Esophagus squamous epithelium (tissue), 4 donors: ENCODE data around the gene LSM4.

Source experiments
- POLR2A ChIP-seq, 4 donors: fragments of 450-650 bp; IDR thresholded peaks; one replicate each; pipeline ENCODE4 v1.6.1; 2017; ENCODE audit warnings: antibody characterized with exemption in 4 of 4, mild to moderate bottlenecking in 4 of 4, moderate library complexity in 3 of 4
- TF ChIP-seq, protein P1 (sequence below), 6 experiments: fragments of 450-650 bp in 4 of 6; fragments of 200-600 bp in 2 of 6; sonication (generic) in 2 of 6; IDR thresholded peaks; one replicate each; pipeline ENCODE4 v1.5.1; 2016 to 2019; ENCODE audit warnings: antibody characterized with exemption in 6 of 6, mild to moderate bottlenecking in 4 of 6, moderate library complexity in 4 of 6

DNA sequence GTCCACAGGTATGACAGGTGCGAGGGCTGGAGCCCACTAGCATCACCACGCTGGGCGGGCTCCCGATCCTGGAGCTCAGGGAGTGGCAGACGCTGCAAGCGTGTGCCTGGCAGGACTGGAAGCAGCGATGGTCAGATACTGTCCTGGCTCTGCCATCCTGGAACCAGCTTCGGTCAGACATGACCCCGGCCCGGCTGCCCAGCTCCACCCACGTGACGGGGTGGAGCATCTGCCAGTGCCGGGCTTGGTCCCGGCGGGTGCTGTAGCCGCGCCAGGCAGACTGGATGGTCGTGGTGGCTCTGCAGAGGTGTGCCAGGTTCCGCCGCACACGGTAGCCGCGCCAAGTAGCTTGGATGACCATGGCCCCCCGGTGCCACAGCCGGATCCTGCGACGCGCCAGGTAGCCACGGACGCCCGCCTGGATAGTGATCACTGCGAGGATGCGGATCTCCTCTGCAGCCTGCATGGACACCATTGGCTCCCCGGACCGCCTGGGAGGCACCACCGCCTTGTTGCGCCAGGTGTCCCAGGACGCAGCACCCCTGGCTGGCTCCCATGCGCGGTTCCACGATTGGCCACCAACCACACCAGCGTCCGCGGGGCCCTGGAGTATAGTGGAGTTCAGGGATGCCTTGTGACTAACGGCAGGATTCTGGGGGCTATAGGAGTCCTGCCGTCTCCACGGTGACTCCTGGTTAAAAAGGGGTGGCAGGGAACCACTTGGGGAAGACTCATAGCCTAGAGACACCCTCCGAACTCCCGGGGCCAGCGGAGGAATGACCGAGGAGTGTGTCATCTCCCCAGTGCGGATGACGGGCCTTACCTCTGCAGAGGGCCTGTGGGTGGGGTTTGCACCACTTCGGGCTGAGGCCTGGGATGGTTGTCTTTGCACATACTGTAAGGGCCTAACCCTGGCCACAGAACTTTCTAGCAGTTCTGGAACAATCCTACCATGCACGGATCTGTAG is 65.1 kb downstream of the LSM4 start:
- TF ChIP-seq POLR2A (IDR thresholded peaks at IDR 0.05) = no peak
- TF ChIP-seq, protein P1, sequence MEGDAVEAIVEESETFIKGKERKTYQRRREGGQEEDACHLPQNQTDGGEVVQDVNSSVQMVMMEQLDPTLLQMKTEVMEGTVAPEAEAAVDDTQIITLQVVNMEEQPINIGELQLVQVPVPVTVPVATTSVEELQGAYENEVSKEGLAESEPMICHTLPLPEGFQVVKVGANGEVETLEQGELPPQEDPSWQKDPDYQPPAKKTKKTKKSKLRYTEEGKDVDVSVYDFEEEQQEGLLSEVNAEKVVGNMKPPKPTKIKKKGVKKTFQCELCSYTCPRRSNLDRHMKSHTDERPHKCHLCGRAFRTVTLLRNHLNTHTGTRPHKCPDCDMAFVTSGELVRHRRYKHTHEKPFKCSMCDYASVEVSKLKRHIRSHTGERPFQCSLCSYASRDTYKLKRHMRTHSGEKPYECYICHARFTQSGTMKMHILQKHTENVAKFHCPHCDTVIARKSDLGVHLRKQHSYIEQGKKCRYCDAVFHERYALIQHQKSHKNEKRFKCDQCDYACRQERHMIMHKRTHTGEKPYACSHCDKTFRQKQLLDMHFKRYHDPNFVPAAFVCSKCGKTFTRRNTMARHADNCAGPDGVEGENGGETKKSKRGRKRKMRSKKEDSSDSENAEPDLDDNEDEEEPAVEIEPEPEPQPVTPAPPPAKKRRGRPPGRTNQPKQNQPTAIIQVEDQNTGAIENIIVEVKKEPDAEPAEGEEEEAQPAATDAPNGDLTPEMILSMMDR (IDR thresholded peaks at IDR 0.05) = no peak
